B cell (primary cell): Measurements from ENCODE around the gene LRRC63.

Source experiments
- CTCF ChIP-seq: fragments of 200-600 bp; IDR thresholded peaks from one replicate; pipeline ENCODE4 v1.8.0; 2022; ENCODE audit warnings: antibody characterized with exemption, mild to moderate bottlenecking
- EZH2 ChIP-seq: IDR thresholded peaks from 2 replicates; pipeline ENCODE4 v1.6.1; 2012; ENCODE audit warnings: borderline replicate concordance, low read depth, mild to moderate bottlenecking, moderate library complexity, low read length; ENCODE audit not compliant: insufficient read depth, poor library complexity, severe bottlenecking

- TF ChIP-seq CTCF = no peak
- TF ChIP-seq EZH2 = no peak
These were observed 3.9 kb upstream of the LRRC63 start for GRCh38 chr13:46207828-46208227.
